Neuron (in vitro differentiated cells): ENCODE measurements around the gene NUDT13.
A peak's percentile ranks its signal among the peaks of the same experiment; 100 is the strongest.

ENCODE experiments used
- H2AFZ ChIP-seq: one replicate; pipeline ENCODE4 v1.6.1; 2013; ENCODE audit warnings: low read depth, mild to moderate bottlenecking, inconsistent platforms, low read length, moderate library complexity
- H3K27me3 ChIP-seq: one replicate; pipeline ENCODE4 v1.6.1; 2013; ENCODE audit warnings: low read length; ENCODE audit not compliant: insufficient read depth
- H3K36me3 ChIP-seq: one replicate; pipeline ENCODE4 v1.6.1; 2013; ENCODE audit warnings: low read length; ENCODE audit not compliant: insufficient read depth
- H3K4me1 ChIP-seq: one replicate; pipeline ENCODE4 v1.6.1; 2013; ENCODE audit warnings: low read length; ENCODE audit not compliant: insufficient read depth
- H3K4me3 ChIP-seq: 2 replicates; pipeline ENCODE4 v1.5.1; 2013; ENCODE audit warnings: mild to moderate bottlenecking, low read length, moderate library complexity
- H3K9me3 ChIP-seq: one replicate; pipeline ENCODE4 v1.6.1; 2013; ENCODE audit warnings: low read length

The NUDT13 gene

DNA sequence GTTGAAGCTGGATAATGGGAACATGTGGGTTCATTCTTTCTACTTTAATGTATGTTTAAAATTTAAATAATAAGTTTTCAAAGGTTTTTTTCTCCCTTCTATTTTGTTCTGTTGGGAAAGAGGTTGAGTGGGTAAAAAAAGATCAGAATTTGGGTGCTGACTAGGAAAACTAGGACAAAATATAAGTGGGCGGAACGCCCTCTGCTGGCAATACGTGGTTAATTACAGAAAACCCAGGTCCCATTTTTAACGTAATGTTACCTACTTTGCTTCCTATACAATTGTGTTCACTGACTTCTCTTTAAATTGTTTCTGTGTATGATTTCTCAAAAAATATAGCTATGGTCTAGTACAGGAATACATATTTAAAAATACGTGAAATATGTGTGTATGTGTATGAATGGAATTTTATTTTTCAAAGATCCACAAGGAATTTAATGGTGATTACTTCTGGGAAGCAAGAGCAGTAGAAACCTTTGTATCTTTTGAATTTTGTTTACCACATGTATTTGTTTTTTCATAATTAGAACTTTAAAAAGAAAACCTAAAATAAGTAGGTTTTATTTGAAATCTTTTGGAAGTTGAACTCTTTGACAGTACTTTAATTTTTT, 48.9 kb downstream of the NUDT13 start:
- Histone ChIP-seq H3K27me3 (no peaks in the 10 kb centered on the region), H2AFZ (no peak overlapping the region), H3K4me3 (no peak overlapping the region), H3K9me3 (peaks cover 9% of the 10 kb centered on the region), H3K4me1 (no peaks in the 10 kb centered on the region), H3K36me3 (peaks cover 52% of the 10 kb centered on the region)

- no peak overlapping the region for H3K4me3 ChIP-seq
These were observed 50.8 kb downstream of the NUDT13 start for GRCh38 chr10:73161079-73161478.

DNA sequence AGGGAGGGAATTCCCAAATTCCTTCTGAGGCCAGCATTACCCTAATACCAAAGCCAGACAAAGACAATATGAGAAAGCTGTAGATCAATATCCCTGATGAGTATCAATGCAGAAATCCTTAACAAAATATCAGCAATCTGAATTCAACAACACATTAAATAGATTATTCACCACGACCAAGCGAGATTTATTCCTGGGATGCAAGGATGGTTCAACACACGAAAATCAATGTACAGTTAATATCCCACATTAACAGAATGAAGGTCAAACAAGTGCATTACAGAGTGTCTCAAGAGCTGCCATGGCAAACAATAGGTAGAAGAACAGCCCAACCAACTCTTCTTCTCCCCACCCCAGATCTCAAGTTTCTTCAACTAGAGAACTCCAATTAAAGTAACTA, 51.4 kb downstream of the NUDT13 start:
- H3K27me3 ChIP-seq, result no peaks in the 10 kb centered on the region
- H3K36me3 ChIP-seq, result peaks cover 44% of the 10 kb centered on the region
- H3K4me1 ChIP-seq, result no peaks in the 10 kb centered on the region
- no peak overlapping the region for H3K4me3 ChIP-seq
- no peak overlapping the region for H2AFZ ChIP-seq
- H3K9me3 ChIP-seq, result peaks cover 9% of the 10 kb centered on the region

More at GRCh38 chr10:73161079-73161478, 50.8 kb downstream of the NUDT13 start:
- Histone ChIP-seq H3K27me3 (no peaks in the 10 kb centered on the region), H3K4me1 (no peaks in the 10 kb centered on the region), H3K36me3 (peaks cover 50% of the 10 kb centered on the region), H2AFZ (no peak overlapping the region), H3K9me3 (peaks cover 9% of the 10 kb centered on the region)

DNA sequence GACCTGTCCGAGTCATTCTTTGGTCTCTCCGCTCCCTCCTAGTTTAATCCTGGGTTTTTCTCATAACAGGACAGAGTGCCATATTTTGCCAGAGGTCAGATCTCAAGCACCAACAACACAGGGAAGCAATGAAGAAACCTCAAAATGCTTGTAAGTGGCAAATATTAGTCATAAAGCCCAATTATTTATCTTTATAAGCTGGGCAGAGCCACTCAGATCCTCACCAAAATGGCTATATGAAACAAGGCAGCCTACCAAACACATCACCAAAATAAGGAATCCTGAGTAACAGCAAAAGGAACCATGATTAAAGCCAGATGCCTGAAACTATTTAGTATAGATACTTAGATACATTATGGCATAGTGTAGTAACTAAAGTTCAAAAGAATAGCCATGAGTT, 52.8 kb downstream of the NUDT13 start:
- Histone ChIP-seq H3K4me3 (no peak overlapping the region), H2AFZ (no peak overlapping the region)

GRCh38 chr10:73166972-73167371, 56.7 kb downstream of the NUDT13 start:
- H3K4me1 ChIP-seq, result peaks cover 5% of the 10 kb centered on the region

More for the DNA sequence above, 52.8 kb downstream of the NUDT13 start:
- Histone ChIP-seq H3K27me3 (no peaks in the 10 kb centered on the region), H3K36me3 (peaks cover 39% of the 10 kb centered on the region), H3K9me3 (peaks cover 9% of the 10 kb centered on the region), H3K4me1 (peaks cover 2% of the 10 kb centered on the region)

DNA sequence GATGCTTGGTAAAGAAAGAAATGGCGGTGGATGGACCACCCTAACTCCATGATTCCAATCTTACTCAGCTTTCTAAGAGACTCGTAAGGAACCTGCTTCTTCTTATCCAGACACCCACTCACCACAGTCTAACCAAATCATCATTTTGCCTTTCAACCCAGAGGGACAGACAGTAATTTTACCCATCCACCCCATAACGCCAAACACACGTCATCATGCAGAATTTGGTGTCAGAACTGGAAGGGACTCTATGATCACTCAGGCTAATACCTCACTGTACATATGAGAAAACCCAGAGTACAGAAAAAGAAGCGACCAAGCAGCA, 57.2 kb downstream of the NUDT13 start:
- no peaks in the 10 kb centered on the region for H3K27me3 ChIP-seq
- H3K4me1 ChIP-seq, result peaks cover 5% of the 10 kb centered on the region
- peaks cover 5% of the 10 kb centered on the region for H3K9me3 ChIP-seq
- H3K4me3 ChIP-seq, result peak overlapping the region; percentile 83
- H3K36me3 ChIP-seq, result peaks cover 20% of the 10 kb centered on the region
- H2AFZ ChIP-seq, result no peak overlapping the region

More at GRCh38 chr10:73166972-73167371, 56.7 kb downstream of the NUDT13 start:
- H3K36me3 ChIP-seq, result peaks cover 24% of the 10 kb centered on the region
- no peak overlapping the region for H2AFZ ChIP-seq
- peak overlapping the region; percentile 83 for H3K4me3 ChIP-seq
- no peaks in the 10 kb centered on the region for H3K27me3 ChIP-seq
- H3K9me3 ChIP-seq, result peaks cover 9% of the 10 kb centered on the region

- Histone ChIP-seq H3K4me3 (peak within 1 kb of the TSS; percentile 83), H3K36me3 (peaks cover 15% of the 10 kb centered on the region), H3K9me3 (peaks cover under 1% of the 10 kb centered on the region), H2AFZ (peak within 1 kb of the TSS; percentile 45), H3K27me3 (no peaks in the 10 kb centered on the region), H3K4me1 (peaks cover 5% of the 10 kb centered on the region)
These were observed 57.7 kb downstream of the NUDT13 start, which contains the start of the genes ECD and FAM149B1 for GRCh38 chr10:73167783-73168464. Gene ECD (minus strand): TSS chr10:73168008. CDS start chr10:73163937, 4,071 bp downstream. Gene FAM149B1 (plus strand): TSS chr10:73168119. CDS start chr10:73168340, 221 bp downstream.

DNA sequence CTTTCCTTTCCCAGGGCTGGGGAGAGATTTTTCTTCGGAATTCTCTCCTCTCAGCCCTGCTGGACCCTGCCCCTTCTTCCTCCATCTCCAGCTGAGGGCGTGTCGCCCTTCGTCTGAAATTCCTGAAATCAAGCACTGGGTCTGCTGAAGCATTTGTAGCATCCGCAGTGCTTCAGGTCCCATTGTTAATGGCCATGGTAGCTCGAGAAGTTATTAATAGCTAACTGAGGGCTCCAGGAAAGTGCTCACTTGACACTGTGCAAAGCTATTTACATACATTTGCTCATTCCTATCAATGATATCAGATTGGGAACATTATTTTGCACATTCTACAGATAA, 58.2 kb downstream of the NUDT13 start:
- peaks cover 12% of the 10 kb centered on the region for H3K36me3 ChIP-seq
- no peaks in the 10 kb centered on the region for H3K9me3 ChIP-seq
- peaks cover 5% of the 10 kb centered on the region for H3K4me1 ChIP-seq
- H2AFZ ChIP-seq, result peak overlapping the region; percentile 45
- no peaks in the 10 kb centered on the region for H3K27me3 ChIP-seq
- peak overlapping the region; percentile 83 for H3K4me3 ChIP-seq

DNA sequence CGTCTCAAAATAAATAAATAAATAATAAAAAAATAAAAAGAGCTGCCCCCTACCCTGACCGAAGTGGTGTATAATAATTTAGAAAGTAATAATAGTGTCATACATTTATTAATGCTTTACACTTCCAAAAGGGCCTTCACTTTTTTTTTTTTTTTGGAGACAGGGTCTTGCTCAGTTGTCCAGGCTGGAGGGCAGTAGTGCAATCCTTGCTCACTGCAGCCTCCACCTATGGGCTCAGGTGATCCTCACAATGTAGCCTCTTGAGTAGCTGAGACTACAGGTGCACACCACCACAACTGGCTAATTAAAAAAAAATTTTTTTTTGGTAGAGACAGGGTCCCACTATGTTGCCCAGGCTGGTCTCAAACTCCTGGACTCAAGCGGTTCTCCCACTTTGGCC, 59.1 kb downstream of the NUDT13 start:
- H3K4me1 ChIP-seq, result peaks cover 5% of the 10 kb centered on the region
- H3K27me3 ChIP-seq, result no peaks in the 10 kb centered on the region
- no peak overlapping the region for H3K4me3 ChIP-seq
- H3K9me3 ChIP-seq, result no peaks in the 10 kb centered on the region
- peaks cover 7% of the 10 kb centered on the region for H3K36me3 ChIP-seq
- no peak overlapping the region for H2AFZ ChIP-seq

- H3K27me3 ChIP-seq, result no peaks in the 10 kb centered on the region
These were observed 62.6 kb downstream of the NUDT13 start for GRCh38 chr10:73172867-73173266.

DNA sequence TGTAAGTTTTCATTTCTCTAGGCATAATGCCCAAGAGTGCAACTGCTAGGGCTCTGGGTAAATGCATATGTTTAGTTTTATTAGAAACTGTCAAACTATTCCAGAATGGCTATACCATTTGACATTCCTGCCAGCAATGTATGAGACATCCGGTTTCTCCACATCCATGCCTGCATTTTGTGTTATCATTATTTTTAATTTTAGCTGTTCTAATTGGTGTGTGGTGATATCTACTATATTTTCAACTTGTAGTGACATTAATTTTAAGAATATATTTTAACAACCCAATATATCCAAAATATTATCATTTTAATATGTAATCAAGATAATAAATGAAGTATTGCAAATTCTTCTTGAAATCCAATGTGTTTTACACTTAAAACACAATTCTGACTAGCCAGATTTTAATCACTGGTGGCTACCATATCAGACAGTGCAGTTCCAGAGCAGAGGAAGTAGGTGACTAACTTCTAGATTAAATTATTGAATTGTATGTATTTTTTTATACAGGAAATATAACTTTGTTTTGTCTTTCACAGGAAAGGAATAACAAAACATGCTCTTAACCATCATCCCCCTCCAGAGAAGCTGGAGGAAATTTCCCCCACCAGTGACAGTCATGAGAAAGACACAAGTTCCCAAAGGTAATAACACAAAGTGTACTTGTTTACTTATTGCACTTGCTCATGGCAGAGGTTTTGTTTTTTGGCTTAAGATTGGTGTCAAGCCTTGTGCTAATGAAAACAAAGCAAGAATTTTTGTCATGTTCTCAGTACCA, 64.1 kb downstream of the NUDT13 start:
- Histone ChIP-seq H3K4me3 (no peak overlapping the region), H3K36me3 (peaks cover 26% of the 10 kb centered on the region), H2AFZ (no peak overlapping the region), H3K27me3 (no peaks in the 10 kb centered on the region), H3K9me3 (no peaks in the 10 kb centered on the region), H3K4me1 (no peaks in the 10 kb centered on the region)

More at GRCh38 chr10:73172867-73173266, 62.6 kb downstream of the NUDT13 start:
- Histone ChIP-seq H3K4me3 (no peak overlapping the region), H2AFZ (no peak overlapping the region), H3K9me3 (no peaks in the 10 kb centered on the region), H3K36me3 (peaks cover 22% of the 10 kb centered on the region), H3K4me1 (peaks cover 3% of the 10 kb centered on the region)
